ENCODE results near the gene CTSS. TPM values are rescaled to one million over a fixed set of nuclear protein-coding genes. Genes with fewer than 3 reads are reported as not detected.

Gene CTSS
- total RNA-seq, 1 experiment from 2014 or later, result 0.57 TPM

- BruUV-seq (replicated peaks), result no TSS peak
- H3K9me2 ChIP-seq (ENCODE audit: insufficient read depth), result no peaks in the 10 kb centered on the region
- no peaks in the 10 kb centered on the region for H3K27me3 ChIP-seq (ENCODE audit: insufficient read depth, low read length)
- ATAC-seq (no peak), DNase-seq (ENCODE audit: low read depth, low spot score) (no peak)
- POLR2A ChIA-PET, result no interaction called here
- H4K20me1 ChIP-seq (ENCODE audit: insufficient read depth), result no peaks in the 10 kb centered on the region
- no peaks in the 10 kb centered on the region for H3K79me2 ChIP-seq (ENCODE audit: insufficient read depth, low read length)
- CTCF ChIA-PET, result interaction anchor here (0.8 kb wide), 1 partner anchor 11 kb away, joined by 3 read pairs; the partner anchor contains the start of gene GOLPH3L
- intact Hi-C loops (cut with micrococcal nuclease), result no loop called here
- RAD21 ChIA-PET (ENCODE audit: low non-redundant PET in 1 of 2, low total read pairs in 2 of 2, uncharacterized antibody in 2 of 2, unreplicated experiment in 2 of 2), result no interaction called here
- H3K4me2 ChIP-seq (ENCODE audit: low read length), result no peak overlapping the region
- TF ChIP-seq SP1 (IDR thresholded peaks at IDR 0.05; ENCODE audit: low read depth) (no peak), ZNF274 (IDR thresholded peaks at IDR 0.05; ENCODE audit: low read depth, low read length) (no peak)
- H3K9me3 ChIP-seq (ENCODE audit: control insufficient read depth in 1 of 2, insufficient read depth in 1 of 2, low read depth in 1 of 2, low read length in 2 of 2), result no peaks in the 10 kb centered on the region
- no peak overlapping the region for H3K4me3 ChIP-seq (replicated peaks in 1 of 2; ENCODE audit: low read depth in 1 of 2, low read length in 2 of 2)
- H3K9ac ChIP-seq (ENCODE audit: low read length), result no peak overlapping the region
- peaks cover 3 to 6% of the 10 kb centered on the region in 2 experiments; a peak in 1 of 4 replicates for H3K36me3 ChIP-seq (ENCODE audit: control insufficient read depth in 1 of 2, insufficient read depth in 2 of 2, low read length in 2 of 2)
- H3K4me1 ChIP-seq (ENCODE audit: control insufficient read depth in 1 of 2, insufficient read depth in 2 of 2, low read length in 2 of 2), result no peaks in the 10 kb centered on the region
- H2AFZ ChIP-seq (ENCODE audit: low read depth, low read length, poor library complexity, severe bottlenecking), result no peak overlapping the region
- no peak overlapping the region for H3K27ac ChIP-seq (ENCODE audit: low read depth, low read length)
Measured at GRCh38 chr1:150686275-150686674, 79.3 kb downstream of the CTSS start.

DNA sequence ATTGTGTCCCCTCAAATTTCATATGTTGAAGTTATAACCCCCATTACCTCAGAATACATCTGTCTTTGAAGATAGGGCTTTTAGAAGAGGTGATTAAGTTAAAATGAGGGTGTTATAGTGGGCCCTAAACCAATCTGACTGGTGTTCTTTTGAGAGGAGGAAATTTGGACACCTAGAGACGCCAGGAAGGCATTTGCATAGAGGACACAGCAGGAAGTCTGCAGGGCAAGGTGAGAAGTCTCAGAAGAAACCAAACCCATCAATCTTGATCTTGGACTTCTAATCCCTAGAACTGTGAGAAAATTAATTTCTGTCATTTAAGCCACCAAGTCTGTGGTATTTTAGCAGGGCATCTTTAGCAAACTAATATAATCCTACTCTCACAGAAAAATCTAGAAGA lies 81.7 kb downstream of the CTSS start:
- H3K4me1 ChIP-seq (ENCODE audit: control insufficient read depth in 1 of 2, insufficient read depth in 2 of 2, low read length in 2 of 2), result no peaks in the 10 kb centered on the region
- no peak overlapping the region for H3K9ac ChIP-seq (ENCODE audit: low read length)
- no peak overlapping the region for H2AFZ ChIP-seq (ENCODE audit: low read depth, low read length, poor library complexity, severe bottlenecking)
- no peak for DNase-seq (ENCODE audit: low read depth, low spot score)
- no peak overlapping the region for H3K4me2 ChIP-seq (ENCODE audit: low read length)
- RAD21 ChIA-PET (ENCODE audit: low non-redundant PET in 1 of 2, low total read pairs in 2 of 2, uncharacterized antibody in 2 of 2, unreplicated experiment in 2 of 2), result no interaction called here
- TF ChIP-seq ELF1 (IDR thresholded peaks at IDR 0.05; ENCODE audit: borderline replicate concordance, low read depth) (no peak), YY1 (IDR thresholded peaks at IDR 0.05; ENCODE audit: extremely low read depth, insufficient replicate concordance, low read depth, low read length) (no peak), SP1 (IDR thresholded peaks at IDR 0.05; ENCODE audit: low read depth) (no peak), ZBTB33 (IDR thresholded peaks at IDR 0.05; ENCODE audit: extremely low read depth, insufficient replicate concordance, low read length) (no peak), EGR1 (IDR thresholded peaks at IDR 0.05; ENCODE audit: low read depth) (no peak), POLR2AphosphoS5 (IDR thresholded peaks at IDR 0.05; ENCODE audit: low read depth, low read length) (no peak), TCF7L2 (IDR thresholded peaks at IDR 0.05; ENCODE audit: borderline replicate concordance, extremely low read depth, insufficient read depth, insufficient read length) (no peak), CBX3 (IDR thresholded peaks at IDR 0.05; ENCODE audit: low read depth) (no peak), JUND (IDR thresholded peaks at IDR 0.05) (no peak)
- TF ChIP-seq, protein P1, sequence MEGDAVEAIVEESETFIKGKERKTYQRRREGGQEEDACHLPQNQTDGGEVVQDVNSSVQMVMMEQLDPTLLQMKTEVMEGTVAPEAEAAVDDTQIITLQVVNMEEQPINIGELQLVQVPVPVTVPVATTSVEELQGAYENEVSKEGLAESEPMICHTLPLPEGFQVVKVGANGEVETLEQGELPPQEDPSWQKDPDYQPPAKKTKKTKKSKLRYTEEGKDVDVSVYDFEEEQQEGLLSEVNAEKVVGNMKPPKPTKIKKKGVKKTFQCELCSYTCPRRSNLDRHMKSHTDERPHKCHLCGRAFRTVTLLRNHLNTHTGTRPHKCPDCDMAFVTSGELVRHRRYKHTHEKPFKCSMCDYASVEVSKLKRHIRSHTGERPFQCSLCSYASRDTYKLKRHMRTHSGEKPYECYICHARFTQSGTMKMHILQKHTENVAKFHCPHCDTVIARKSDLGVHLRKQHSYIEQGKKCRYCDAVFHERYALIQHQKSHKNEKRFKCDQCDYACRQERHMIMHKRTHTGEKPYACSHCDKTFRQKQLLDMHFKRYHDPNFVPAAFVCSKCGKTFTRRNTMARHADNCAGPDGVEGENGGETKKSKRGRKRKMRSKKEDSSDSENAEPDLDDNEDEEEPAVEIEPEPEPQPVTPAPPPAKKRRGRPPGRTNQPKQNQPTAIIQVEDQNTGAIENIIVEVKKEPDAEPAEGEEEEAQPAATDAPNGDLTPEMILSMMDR (IDR thresholded peaks at IDR 0.05 in 2 of 3, conservative IDR thresholded peaks at IDR 0.05 in 1 of 3; ENCODE audit: borderline replicate concordance in 1 of 3, insufficient read depth in 1 of 3, low read depth in 2 of 3, low read length in 2 of 3), result no peak
- intact Hi-C loops (cut with micrococcal nuclease), result no loop called here
- no peak for ATAC-seq
- peaks cover 3 to 10% of the 10 kb centered on the region in 2 experiments; a peak in 2 of 4 replicates for H3K36me3 ChIP-seq (ENCODE audit: control insufficient read depth in 1 of 2, insufficient read depth in 2 of 2, low read length in 2 of 2)
- POLR2A ChIA-PET, result interaction anchor here (0.8 kb wide), 1 partner anchor 56 kb away, joined by 3 read pairs; no protein-coding TSS in a partner anchor
- no peaks in the 10 kb centered on the region for H3K79me2 ChIP-seq (ENCODE audit: insufficient read depth, low read length)
- H3K4me3 ChIP-seq (replicated peaks in 1 of 2; ENCODE audit: low read depth in 1 of 2, low read length in 2 of 2), result no peak overlapping the region
- H3K27ac ChIP-seq (ENCODE audit: low read depth, low read length), result no peak overlapping the region
- CTCF ChIA-PET, result no interaction called here
- no peaks in the 10 kb centered on the region for H3K27me3 ChIP-seq (ENCODE audit: insufficient read depth, low read length)
- no peaks in the 10 kb centered on the region for H3K9me2 ChIP-seq (ENCODE audit: insufficient read depth)
- no peaks in the 10 kb centered on the region for H3K9me3 ChIP-seq (ENCODE audit: control insufficient read depth in 1 of 2, insufficient read depth in 1 of 2, low read depth in 1 of 2, low read length in 2 of 2)
- no TSS peak for BruUV-seq (replicated peaks)
- no peaks in the 10 kb centered on the region for H4K20me1 ChIP-seq (ENCODE audit: insufficient read depth)
